Measurements from ENCODE around the gene SLC25A11.

GRCh38 chr17:4895121-4895520 is 44.7 kb downstream of the SLC25A11 start:
- TF ChIP-seq ZNF274 (IDR thresholded peaks at IDR 0.05; ENCODE audit: low read depth, low read length) (no peak), YY1 (IDR thresholded peaks at IDR 0.05; ENCODE audit: insufficient read depth, insufficient read length) (no peak)

Measured in NT2/D1 (cell line).